Stimulated activated CD4-positive, alpha-beta T cell treated with anti-CD3 and anti-CD28 coated beads, Interleukin-1b, Interleukin-23, amount 100 ng/mL, for 48 hours (primary cell): ENCODE results near the gene ZNF469.

Experiments used
- DNase-seq: peaks from one replicate; pipeline ENCODE4 v3.0.0-alpha.2; 2020

Gene ZNF469

DNA sequence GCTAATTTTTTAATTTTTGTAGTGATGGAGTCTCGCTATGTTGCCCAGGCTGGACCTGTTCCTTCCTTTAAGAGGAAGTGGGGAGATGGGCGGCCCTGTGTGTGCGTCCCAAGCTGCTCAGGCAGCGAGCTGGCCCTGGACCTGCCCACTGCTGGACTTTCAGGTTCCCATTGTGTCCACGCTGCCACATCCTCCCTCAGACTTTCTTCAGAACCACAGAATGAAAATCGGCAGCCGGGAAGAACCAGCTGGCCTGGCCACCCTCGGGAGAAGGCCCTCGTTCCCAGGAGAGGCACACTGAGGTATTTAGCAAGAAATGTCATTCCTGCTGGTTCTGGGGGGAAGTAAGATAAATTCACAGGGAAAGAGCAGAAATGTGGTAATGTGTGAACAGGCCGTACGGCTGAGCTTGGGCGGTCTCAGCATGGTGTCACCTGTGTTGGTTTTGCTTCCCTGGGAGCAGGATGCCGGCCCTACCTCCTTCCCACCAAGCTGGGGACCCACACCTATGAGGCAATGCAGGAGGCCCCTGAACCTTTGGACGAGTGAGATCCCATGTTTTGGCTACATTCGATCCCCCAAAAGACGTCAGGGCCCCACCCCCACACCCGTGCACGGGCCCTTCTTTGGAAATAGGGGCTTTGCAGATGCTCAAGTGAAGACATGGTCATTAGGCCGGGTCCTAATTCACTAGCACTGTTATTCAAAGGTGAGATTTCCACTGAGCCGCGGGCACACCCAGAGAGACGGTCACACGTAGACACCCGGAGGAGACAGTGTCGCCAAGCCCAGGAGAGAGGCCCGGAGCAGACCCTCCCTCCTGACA, 35.9 kb upstream of the ZNF469 start:
- no peak for DNase-seq

DNA sequence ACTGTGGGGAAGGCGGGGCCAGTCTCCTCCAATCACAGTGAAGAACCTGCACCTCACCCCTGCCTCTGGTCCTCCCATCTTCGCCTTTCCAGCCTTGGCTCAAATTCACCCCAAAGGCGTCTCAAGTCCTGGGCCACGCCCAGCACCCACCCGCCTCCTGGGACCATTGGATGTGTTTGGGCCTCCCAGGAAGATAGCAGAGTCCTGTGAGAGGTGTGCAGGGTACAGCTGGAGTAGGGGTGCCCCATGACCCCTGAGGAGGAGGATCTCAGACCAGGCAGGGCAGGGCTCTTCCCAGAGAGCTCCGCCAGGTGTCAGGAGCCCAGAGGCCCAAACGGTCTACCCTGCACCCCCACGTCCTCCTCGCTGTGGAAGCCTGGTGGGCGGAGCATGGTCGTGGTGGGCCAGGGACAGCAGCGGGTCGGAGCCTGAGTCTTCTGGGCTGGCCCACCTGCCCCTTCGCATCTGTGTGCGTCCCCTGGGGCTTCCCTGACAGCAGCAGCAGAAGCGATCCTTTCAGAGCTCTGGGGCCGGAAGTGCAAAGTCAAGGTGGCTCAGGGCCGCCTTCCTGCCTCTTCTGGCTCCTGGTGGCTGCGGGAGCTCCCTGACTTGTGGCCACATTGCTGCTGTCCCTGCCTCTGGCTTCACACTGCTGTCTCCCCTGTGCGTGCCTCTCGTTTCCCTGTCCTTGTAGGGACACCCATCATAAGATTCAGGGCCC, 34.9 kb upstream of the ZNF469 start:
- DNase-seq = no peak

DNA sequence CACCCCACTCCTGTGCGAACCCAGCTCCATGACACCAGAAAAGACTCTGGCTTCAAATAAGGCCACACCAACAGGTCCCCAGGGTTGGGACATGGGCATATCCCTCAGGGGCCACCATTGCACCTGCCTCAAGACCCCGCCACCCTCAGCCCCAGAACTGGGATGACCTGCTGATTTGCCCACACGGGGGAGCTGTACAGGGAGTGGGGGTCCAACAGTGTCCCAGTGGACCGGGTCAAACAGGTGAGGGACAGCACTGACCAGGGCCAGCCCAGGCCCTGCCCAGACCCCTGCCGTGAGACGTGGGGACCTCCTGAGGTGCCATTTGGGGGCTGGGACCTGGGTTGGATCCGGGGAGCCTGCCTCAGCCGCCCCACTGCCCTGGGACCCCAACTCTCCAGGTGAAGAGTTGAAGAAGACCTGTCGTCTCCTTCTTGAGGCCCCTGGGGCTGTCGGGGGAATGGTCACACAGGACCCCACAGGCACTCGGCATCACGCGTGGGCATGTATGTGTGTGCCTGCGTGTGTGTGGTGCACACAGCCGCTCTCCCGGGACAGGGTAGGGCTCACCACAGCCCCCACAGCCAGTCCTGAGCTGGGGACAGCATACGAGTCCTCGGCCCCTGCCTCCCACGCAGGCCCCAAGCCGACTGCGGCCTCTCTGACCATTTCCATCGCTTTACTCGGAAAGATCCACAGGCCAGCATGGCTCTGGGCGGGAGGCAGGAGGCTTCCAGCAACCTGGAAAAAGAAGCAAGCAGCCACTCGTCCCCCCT, 34.2 kb upstream of the ZNF469 start:
- no peak for DNase-seq

DNA sequence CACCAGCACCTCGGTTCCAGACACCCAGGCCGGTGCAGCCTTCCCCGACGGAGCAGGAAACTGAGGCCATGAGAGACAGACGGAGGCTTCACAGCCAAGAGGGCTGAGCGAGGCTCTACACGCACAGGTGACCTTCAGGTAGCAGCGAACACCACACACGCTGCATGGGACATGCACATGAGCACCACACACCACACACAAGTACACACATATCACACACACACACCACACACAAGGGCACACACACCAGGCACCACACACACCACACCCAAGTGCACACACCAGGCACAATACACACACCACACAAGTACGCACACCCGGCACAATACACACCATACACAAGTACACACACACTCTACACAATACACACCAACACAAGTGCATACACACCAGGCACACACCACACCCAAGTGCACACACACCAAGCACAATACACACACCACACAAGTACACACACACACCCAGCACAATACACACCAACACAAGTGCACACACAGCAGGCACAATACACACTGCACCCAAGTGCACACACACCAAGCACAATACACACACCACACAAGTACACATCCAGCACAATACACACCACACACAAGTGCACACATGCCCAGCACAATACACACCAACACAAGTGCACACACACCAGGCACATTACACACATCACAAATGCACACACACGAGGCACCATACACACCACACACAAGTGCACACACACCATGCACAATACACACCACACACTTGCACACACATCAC, 33.4 kb upstream of the ZNF469 start:
- DNase-seq = no peak

DNA sequence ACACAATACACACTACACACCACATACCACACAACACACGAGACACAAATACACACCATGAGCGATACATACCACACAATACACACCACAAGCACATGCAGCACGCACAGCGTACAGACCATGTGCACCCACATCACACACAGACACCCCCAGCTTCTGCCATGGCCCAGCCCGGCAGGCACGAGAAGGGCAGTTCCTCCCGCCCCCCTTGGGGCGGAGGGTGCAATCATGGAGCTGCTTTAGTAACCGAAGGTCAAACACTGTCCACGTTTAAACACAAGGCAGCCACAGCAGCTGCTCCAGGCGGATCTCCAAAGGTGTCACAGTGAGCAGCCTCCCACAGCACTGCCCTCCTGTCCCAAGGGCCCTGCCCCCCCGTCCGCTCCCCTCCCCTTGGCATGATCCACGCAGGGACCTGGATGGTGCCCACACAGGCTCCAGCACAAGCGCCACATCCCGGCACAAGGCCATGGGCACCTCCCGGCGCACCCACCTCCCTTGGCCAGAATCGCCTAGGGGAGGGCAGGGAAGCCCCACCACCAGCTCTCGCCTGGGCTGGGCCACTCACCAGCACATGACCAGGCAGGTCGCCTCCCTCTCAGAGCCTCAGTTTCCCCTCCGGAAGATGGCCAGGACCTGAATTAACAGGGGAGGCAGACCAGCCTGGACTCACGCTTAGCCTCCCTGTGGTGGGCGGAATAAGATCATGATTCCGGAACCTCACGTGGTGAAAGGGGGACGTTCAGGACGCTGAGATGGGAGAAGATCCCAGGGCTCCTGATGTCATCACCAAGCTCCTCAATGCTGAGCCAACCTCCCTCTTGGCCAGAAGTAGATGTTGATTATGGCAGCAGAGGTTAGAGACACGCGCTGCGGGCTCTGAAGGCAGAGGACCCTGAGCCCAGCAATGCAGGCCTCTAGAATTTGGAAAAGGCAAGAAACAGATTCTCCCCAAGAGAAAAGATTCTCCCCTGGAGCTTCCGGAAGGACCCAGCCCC, 32.6 kb upstream of the ZNF469 start:
- DNase-seq = no peak

DNA sequence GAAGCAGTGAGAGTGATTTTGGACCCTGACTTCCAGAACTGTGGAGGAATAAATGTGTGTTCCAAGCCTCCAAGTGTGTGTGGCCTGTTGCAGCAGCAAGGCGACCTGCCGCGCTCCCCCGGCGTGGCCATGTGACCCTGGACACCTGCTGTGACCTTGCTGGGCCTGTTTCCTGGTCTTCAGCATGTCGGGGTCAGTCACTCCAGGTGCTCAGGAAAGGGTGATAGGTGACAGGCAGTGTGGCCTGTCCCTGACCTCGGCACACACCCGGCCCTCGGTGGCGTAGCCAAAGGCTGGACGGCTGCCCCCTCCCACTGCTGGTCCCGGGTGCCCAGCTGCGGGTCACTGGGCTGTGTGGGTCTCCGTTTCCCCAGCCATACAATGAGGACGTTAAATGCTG, 31.8 kb upstream of the ZNF469 start:
- DNase-seq = no peak

DNA sequence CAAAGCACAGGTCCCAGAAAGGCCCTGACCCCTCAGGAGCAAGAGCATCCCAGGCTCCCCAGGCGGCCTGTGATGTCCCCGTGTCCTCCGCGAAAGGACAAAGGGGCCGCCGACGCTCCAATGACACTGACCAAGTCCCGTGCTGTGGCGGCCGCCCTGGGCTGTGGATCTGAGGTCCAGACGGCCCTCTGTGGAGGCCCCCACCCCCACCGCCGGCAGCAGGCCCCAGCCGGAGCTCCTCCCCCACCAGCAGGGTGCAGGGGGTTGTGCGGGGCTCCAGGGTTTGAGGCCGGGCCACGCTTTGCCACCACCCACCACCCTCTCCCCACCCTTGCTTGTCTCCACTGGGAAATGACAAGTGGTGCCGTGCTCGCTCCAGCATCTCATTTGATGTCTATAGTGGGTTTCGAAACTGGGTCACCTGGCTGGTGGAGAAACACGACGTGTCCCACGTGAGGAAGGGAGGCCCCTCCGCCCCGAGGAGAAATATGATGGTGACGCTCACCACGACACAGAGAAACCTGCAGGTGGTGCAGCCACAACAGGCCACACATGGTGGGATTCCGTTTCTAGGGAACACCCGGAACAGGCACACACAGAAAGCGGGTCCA, 31.2 kb upstream of the ZNF469 start:
- DNase-seq = no peak

DNA sequence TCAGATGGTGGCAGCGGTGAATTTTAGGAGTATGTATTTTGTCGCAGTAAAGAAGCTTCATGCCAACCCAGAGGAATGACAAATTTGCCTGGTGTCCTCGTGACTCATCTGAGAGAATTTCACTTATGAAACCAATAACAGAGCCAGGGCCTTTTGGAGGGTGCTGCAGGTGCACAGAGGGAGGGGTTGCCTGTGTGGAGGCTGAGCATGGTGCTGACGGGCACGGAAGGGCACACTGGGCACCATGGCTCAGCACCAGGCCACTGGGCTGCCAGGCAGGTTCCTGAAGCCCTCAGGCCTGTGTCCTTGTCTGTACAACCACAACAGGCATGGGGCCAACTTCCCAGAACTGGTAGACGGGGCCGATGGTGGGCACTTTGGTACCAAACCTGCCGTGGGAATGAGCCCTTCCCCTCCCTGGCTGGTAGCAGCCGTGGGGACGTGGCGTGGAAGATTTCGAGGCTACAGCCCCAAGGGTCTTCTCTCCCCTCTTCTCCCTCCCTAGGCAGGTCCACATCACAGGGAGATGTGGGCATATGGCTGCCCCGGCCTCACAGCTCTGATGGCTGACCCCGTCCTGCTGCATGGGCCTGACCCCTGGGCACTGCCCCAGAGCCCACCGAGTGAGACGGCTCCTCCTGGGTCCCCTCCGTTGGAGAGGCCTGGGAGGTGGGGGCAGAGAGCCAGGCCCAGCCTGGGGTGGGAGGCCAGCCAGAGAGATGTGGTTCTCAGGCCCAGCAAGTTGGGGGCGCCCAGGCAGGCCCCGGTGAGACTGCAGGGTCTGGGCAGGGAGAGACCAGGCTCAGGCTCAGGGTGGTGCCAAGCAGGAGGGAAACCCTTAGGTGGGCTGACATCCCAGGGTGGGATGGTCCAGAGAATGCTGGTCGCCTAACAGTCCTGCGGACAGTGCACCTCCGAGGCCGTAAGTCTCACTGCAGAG, 30.2 kb upstream of the ZNF469 start:
- DNase-seq = no peak

DNA sequence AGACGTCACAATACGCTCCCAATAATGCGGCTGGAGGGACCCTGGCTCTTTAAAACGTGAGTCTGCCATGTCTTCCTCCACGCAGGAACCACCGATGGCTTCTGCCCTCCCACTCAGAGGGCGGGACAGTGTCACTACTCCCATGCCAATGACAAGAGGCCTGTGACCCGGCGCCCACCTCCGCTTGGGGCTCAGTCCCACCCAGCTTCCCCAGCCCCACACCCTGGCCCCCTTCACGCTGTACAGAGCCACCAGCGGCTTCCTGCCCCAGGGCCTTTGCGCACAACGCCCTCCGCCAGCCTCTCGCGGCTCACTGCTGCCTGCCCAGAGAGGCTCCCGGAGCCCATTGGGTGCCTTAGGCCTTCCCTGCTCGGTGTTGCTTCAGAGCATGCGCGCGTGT, 29.5 kb upstream of the ZNF469 start:
- no peak for DNase-seq

DNA sequence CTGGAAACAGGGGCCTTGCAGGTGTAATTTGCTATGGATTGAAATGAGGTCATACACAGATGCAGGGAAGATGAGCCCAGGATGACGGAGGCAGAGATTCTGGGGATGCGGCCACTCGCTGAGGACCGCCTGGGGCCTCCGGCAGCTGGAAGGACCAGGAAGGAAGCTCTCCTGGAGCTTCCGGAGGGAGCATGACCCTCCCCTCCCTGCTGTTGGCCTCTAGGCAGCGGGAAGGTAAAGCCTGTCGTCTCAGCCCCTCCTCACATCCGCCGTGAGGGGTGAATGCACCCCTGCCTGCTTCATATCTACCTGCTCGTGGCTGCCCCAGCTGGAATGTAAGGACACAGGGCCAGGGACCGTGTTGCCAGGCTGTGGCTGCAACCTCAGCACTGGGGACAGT, 29.1 kb upstream of the ZNF469 start:
- DNase-seq = no peak

DNA sequence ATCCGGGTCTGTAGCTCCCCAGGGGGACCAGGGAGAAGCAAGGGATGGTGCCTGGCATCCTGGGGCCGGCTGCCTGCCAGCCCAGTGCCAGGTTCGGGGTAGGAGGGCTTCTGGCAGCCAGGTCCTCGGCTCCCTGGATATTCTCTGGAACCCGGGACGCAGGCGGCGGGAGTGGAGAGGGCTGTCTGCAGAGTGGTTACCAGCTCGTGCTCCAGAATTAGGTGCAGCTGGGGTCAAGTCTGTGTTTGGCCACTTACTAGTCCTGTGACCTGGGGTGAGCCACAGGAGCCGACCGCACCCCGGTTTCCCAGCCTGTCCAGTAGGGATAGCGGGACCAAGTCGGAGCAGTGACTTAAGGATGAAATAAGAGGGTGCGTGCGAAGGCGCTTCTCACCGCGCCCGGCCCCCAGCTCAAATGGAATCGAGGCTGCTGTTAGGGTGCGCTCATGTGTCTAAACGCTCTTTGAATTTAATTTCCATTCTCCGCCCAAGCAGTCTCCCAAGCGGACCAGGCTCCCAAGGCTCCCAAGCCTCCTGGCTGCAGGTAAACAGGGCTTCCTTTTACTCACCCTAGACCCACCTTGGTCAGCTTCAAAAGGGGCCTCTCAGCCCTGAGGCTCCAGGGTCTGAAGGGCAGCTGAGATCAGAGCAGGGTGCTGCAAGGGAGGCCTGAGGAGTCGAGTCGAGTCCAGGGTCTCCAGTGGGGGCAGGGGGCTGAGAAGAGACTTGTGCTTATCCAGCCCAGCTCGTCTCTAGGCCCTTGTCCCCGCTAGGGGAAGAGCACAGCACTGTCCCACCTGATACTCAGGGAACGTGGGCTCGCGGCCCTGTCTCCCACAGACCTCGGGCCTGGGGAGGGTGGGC, 28.3 kb upstream of the ZNF469 start:
- DNase-seq = no peak

DNA sequence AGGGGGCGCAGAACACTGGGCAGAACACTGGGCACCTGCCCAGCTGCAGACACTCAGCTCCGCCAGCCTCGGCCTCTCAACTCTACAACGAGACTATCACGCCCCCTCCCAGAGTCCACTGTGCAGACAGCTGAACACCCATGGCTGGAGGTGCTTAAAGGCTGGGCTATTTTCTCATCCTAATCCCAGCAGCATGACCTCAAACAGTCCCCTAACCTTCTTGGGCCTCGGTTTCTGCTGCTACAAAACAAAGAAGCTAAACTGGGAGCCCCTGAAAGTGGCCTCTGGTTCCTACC, 27.7 kb upstream of the ZNF469 start:
- no peak for DNase-seq

DNA sequence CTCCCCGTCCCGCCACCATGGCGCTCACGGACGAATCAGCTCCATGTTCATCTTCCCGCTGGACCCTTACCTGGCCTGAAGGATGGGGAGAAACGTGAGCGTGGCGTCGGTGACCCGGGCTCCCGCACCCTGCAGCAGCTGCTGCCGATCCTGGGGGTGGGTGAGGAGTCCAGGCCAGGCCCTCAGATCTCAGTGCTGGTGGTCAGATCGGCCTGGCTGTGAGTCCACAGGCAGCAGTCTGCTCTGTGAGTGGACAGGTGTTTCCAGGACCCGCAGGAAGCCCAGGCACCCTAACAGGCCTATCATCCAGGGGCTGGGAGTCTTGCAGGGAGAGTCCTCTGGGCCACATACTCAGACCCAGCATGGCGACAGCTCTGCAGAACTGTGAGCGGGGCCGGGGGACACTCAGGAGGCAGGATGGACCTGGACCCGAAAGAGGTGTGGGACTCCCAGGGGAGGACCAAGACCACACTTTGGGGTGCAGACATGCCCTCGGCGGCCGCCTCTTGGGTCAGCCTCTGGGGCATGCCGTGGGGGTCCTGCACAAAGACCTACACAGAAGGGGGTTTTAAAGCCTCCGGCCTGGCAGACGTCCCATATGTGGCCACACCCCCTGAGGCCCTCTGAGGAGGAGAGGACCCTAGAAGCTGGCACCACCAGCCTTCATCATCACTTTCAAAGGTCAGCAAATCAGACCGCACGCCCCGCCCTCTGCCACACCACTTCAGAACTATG, 27.2 kb upstream of the ZNF469 start:
- no peak for DNase-seq

DNA sequence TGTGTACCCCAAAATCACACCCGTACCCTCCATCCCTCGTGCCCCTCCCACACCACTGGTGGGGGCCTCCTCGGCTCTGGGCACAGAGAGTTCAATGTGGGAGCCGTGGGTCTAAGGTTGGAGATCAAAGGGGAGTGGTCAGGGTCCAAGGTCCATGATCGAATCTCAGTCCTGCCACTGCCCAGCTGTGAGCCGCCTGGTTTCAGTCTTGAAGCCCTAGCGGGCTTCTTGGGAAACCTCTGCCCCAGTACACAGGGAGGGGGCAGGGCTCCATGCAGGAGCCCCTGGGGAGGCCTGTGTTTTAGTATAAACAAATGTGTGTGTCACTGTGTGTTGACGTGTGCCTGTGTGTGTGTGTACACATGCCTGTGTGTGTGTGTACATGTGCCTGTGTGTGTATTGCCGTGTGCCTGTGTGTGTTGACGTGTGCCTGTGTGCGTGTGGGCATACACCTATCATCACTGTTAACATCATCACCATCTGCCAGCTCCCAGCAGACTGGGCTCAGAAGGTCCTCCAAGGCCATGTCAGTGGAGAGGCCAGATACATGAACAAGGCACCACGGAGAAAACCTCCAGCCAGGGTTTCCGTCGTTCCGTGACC, 26.5 kb upstream of the ZNF469 start:
- DNase-seq = no peak

DNA sequence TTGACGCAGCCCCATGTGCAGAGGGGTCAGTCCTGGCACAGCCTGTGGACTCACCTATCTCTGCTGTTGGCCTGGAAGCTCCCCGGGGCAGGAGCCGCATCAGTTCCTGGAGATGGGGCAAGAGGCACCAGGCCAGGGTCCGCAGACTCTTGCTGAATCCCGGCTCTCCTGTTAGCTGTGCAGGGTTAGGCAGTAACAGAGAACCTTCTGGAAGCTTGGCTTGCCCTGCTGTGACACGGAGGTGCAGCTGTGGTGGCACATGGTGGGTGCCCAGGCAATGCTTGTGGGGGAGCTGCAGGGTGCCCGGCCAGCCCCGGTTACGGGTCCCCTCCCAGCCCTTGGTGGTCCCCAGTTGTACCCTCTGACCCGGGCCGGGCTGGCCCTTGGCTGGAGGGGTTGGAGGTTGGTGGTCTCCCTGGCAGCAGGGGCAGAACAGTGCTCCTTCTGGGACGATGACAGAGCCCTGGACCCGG, 26.0 kb upstream of the ZNF469 start:
- no peak for DNase-seq

DNA sequence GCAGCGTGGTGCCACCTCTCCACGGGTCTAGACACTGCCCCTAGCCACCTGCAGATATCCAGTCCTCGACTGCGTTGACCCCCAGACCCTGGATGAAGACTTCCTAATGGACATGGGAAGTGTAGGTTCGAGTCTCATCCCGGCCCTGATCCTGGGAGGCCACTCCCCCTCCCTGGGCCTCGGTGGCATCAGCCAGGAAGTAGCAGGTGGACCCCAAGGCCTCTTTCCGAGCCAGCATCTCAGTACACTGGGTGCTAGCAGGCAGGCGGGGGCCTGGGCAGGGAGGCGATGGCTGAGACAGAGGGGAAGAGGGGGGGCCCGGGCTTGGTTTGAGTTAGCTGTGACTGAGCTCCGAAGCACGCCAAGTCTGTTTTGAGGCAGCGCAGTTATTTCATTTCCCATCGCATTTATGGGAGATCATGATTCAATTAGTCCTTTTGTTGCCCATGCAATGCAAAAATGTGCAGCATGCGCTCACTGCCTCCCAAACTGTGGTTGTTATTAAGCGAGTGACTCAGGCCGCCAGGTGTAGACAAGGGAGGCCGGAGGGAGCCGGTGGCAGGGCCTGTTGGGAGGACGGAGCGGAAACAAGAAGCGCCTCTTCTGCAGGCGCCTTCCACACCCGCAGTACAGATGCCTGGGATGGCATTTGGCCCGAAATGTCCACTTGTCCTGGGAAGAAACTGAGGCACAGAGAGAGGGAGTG, 25.3 kb upstream of the ZNF469 start:
- no peak for DNase-seq

DNA sequence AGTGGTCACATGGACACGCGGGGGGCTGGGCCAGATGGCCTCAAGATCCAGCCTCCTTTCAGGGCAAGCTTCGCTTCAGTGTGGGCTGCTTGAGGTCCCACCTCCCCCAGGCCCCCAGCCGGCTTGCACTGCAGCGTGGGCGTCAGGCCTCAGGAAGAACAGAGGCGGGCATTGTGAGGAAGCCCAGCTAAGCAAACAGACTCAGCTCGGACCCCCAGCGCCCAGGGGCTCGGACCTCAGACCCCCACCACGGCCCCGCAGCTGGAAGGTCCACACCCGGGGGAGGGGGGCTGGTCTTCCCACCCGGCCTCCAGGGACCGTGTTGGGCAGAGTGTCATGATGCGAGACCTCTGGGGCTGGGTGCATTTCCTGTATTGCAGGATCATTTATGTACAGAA, 24.7 kb upstream of the ZNF469 start:
- no peak for DNase-seq
